Right ventricle myocardium inferior (tissue), 1 donor: Measurements from ENCODE around the gene CACNA1G. TPM values are rescaled to one million over a fixed set of nuclear protein-coding genes. Genes with fewer than 3 reads are reported as not detected.
A peak's percentile ranks its signal among the peaks of the same experiment; 100 is the strongest.

Experiments
- ATAC-seq: fragments of 200-7000 bp; cut with Tn5 transposase; one replicate; pipeline ENCODE4 v1.9.1; 2020; ENCODE audit warnings: mild to moderate bottlenecking, moderate library complexity
- DNase-seq: peaks from one replicate; pipeline ENCODE4 v3.0.0; 2021; ENCODE audit errors: missing footprints
- intact Hi-C: fragments of 100-400 bp; cut with DNase I; formaldehyde crosslinking; loops from one replicate; pipeline ENCODE4 v1.11.0; 2022
- total RNA-seq: library from RNA; stranded (reverse); fragmentation: NEBNext Ultra II Directional; extraction: Animal tissue kit (Norgen Biotek cat#: 25700); gene quantifications from one replicate; pipeline ENCODE4 v1.2.1, GENCODE V29; 2021
- donor health status: DM: no; HTN: yes; CAD: no; lungs with severe emphysema.

CACNA1G gene
- total RNA-seq, 1 donor from 2014 or later = 0.38 TPM

DNA sequence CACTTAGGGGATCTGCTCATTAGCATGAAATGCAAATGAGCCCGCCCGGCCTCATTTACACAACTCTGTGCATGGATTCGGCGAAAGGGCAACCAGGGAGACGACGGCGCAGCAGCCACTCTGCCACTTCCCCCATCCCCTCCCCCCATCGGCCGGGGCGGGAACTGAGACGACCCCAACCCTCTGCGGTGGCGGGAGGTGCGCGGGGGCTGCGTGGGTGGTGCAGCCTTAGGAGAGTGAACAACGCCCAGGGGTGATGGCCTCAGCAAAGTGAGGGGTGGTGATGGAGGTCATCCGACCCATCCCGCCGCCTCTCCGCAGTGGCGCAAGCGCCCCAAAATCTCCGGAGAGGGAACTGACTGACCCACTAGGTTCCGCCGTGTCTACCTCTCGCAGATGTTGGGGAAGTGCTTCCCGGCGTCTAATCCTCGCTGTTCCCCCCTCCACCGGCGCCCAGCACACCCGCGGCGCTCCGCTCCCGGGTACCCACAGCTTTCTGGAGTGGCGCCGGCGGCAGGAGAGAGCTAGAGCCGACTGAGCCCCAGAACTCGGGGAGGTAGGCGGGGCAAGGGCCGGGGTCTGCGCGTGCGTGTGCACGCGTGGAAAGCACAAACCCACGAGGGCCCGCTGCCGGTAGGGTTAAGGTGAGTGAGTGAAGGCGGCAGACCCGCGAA, 1.4 kb upstream of the CACNA1G start:
- DNase-seq (no peak), ATAC-seq (no peak)
- intact Hi-C loops = no loop called here

DNA sequence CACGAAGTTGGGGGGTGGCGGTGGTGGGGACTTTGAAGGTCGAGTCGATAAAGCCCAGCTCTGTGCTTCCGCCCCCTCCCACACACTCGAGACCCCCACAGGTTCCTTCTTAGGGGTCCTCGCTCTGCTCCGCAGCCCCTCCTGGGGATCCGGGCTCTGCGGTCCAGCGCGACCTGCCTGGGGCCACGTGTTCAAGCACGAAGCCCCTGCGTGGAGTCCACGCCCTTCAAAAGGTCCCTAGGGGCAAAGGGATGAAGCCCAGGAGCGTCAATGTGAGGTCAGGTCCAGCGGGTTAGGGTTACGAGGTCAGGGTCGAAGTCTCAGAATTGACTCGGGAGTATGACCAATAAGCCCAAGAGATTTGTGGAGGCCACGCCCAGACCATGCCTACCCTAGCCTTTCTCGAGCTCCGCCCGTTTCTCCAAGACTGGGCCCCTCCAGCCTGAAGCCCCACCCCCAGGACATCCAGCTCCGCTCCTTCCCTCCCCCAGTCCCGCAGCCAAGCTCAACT, 786 bp upstream of the CACNA1G start:
- intact Hi-C loops = no loop called here
- ATAC-seq (peak; percentile 37), DNase-seq (no peak)

DNA sequence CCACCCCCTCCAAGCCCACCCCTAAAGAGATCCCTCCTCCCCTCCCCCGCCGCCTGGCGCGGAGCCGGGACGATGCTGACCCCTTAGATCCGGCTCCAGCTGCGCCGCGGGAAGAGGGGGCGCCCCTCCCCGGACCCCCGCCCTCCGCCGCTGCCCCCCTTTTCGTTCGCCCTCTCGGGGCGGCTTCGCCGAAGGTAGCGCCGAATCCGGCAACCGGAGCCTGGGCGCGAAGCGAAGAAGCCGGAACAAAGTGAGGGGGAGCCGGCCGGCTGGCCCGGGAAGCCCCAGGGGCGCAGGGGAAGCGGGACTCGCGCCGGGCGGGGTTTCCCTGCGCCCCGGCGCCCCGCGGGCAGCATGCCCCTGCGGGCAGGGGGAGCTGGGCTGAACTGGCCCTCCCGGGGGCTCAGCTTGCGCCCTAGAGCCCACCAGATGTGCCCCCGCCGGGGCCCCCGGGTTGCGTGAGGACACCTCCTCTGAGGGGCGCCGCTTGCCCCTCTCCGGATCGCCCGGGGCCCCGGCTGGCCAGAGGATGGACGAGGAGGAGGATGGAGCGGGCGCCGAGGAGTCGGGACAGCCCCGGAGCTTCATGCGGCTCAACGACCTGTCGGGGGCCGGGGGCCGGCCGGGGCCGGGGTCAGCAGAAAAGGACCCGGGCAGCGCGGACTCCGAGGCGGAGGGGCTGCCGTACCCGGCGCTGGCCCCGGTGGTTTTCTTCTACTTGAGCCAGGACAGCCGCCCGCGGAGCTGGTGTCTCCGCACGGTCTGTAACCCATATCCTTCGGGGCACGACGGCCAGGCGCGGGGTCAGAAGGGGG, 623 bp downstream of the CACNA1G start:
- DNase-seq = no peak
- intact Hi-C loops = no loop called here
- no peak for ATAC-seq

DNA sequence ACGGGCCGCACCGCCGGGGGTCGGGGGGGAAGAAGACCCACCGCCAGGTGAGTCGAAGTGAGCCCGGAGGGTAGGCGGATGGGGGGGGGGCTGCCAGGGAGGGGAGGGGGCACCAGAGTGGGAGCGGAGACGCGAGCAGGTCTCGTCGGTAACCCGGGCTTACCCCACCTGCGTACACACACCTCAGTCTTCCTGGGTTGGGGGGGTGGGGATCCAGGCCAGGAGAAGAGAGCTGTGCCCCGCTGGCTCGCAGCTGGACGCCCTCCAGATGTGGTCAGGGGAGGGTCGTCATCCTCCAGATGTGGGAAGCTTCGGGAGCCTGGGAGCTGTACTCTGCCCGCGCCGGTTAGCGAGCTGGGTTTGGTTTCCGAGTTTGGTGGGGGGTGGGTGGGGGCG, 1.2 kb downstream of the CACNA1G start:
- no peak for DNase-seq
- intact Hi-C loops = no loop called here
- no peak for ATAC-seq

DNA sequence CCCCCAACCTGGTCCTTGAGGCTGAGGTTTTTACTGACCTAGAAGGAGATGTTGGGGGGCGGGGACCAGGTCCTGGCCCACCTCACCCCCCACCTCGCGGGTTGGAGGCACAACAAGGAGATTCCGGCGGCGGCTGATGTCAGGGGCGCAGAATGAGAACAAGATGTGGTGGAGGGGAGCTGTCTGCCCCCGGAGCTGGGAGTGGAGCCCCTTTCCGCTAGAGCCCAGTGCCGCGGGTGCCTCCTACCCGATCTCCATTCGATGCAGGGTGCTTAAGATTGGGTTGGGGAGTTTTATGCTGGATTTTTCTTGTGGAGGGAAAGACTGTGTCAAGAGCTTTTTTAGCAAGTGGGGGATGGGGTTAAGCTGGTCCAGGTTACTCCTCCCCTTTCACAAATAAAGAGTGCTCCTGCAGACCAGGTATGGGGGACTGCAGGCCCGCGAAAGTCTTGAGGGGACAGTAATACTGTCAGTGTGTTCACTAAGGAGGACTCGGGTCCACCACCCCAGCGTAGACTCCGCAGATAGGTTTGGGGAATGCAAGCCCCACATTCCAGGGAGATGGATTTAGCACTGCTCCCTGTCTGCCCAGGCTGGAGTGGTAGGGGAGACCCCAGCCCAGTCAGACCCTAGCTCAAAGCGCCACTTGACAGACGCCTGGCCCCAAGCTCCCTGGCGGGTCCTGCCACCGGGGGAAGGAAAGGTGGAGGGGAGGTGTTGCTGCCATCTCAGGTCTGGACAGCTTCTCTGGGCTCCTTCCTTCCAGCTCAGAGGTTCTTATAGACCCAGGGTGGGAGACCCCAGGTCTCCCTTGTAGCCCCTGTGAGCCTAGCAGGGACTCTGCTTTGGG, 2.0 kb downstream of the CACNA1G start:
- DNase-seq (no peak), ATAC-seq (no peak)
- intact Hi-C loops = no loop called here

DNA sequence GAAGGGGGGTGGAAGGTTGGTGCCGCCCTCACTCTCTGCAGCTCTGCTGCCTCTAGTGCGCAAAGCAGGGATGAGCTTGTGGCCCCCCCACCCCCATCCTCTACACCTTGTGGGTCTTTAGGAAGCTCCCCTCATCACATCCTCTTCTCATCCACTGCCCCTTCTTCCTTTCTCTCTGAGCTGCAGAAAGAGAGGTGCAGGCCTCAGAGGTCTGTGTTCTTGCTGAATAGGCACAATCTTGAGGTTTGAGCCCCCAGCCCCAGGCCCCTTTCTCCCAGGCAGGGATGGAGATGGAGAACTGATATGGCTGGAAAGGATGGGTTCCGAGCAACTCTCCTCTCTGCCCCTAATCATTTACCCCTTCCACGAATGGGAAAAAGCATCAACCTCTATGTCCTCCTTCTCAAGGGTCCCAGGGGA, 2.6 kb downstream of the CACNA1G start:
- no peak for DNase-seq
- no peak for ATAC-seq
- intact Hi-C loops = no loop called here

DNA sequence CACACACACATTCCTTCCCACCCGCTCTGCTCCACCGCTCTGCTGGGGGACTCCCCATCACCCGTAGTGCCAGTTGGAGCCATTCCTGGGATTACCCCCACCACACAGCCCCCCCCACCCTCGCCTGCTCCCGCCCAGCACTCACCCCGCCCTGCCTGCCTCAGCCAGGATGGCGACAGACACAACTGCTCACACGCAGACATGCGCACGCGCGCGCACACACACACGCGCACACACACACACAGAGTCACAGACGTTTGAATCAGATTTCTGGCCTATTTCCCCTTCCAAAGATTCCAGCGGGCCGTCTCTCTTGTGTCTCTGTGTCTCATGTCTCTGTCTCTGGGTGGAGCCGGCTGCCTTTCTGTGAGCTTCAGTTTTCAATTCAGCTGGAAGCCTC, 4.4 kb downstream of the CACNA1G start:
- DNase-seq = peak; percentile 84
- ATAC-seq = peak; percentile 55
- intact Hi-C loops = no loop called here

DNA sequence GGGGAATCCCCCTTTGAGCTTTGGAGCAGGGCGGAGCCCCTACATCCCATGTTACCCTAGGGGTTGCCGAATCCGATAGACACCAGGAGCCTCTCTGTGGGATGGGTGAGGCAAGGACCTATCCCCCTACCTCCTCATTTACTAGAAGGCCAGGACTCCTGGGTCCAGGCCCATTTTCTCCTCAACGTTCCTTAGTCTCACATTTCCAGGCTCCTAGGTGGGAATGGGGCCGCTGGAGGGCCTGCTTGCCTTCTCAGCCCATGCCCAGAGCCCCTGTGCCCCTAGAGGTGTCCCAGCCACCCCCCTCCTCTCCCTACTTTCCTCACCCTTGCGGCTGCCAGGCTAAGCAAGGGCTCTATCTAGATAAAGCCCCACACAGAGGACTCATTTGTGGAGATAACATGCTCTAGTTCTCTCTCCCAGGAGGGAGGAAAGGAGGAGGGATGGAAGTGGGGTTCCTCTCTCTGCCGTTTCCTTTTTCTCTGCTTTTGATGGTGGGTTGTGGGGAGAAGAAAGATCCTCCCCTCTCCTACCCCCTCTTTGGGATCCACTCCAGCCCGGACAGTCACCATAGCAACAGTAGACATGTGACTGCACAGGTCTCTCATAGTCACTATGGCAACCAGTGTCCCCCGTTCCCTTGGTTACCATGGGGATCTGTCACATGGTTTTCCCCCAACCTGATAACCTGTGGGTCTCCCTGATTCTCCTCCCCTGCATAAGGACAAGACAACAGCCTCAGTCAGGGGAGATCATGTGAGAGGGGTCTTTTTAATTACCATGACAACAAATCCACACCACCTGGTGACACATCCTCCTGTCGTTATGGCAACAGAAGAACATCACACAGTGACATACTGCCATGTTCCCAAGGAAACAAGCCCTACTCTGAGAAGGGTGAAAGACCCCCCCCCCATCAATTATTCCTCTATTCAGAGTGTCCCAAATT, 5.2 kb downstream of the CACNA1G start:
- intact Hi-C loops = no loop called here
- ATAC-seq (no peak), DNase-seq (no peak)

DNA sequence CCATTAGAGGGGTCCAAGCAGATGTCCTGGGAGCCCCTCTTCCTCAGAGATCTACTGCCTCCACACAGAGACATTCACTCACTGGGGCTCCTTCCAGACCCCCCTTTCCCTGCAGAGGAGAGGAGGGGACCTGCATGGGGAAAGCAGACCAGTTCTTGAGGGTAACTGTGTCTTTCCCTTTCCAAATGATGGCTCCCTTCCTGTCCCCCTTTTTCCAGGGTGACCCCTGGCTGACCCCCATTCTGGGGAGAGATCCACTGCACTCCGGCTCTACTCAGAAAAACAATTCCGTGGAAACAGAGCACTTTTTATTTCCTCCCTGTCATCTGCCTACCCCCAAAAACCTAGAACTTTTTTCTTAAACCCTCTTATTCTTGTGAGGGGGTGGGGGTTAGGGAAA, 6.4 kb downstream of the CACNA1G start:
- intact Hi-C loops = no loop called here
- DNase-seq (no peak), ATAC-seq (no peak)

DNA sequence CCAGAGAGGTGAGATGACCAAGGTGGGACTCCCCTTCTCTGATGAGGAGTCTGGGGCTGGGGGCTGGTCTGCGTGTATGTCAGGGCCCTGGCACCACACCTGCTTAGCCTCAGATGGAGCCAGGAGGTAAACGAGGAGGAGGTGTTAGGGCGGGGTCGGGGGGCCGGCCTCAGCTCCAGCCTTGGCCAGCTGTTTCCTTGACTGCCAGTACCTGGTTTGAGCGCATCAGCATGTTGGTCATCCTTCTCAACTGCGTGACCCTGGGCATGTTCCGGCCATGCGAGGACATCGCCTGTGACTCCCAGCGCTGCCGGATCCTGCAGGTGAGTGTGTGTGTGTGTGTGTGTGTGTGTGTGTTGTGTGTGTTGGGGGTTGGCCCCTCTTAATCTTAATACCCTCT, 8.1 kb downstream of the CACNA1G start:
- no peak for DNase-seq
- intact Hi-C loops = no loop called here
- ATAC-seq = no peak

DNA sequence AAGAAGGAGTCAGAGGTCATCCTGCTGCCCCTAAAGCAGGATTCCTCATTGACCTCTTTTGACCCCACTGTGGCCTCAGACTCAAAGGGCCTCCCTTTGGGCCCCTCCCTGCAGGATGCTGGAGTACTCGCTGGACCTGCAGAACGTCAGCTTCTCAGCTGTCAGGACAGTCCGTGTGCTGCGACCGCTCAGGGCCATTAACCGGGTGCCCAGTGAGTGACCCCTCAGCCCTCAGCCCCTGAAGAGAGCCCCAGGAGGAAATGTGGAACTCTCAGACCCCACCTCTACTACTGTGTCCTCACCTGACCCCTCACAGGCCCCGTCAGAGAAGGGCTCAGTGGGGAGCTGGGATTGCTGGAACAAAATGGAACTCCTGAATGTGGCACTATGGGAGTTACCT, 9.1 kb downstream of the CACNA1G start:
- ATAC-seq (no peak), DNase-seq (no peak)
- intact Hi-C loops = no loop called here

DNA sequence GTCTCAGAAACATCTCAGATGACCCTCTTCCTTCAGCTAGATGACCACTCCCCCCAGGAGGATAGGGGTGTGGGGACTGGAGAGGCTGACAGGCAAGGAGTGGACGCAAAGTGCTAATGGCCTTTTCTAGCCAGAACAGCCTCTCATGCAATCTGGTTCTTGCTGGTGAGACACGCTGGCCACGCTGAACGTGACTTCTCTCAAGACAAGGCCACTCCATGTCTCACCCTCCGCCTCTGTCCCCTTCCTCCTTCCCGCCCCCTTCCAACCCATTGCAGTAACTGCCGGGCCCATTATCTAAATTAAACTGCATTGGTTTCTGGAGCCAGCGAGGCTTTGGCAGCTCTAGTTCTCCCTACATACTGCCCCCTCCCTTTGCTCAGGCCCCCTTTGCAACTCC, 9.5 kb downstream of the CACNA1G start:
- intact Hi-C loops = no loop called here
- DNase-seq (no peak), ATAC-seq (no peak)

DNA sequence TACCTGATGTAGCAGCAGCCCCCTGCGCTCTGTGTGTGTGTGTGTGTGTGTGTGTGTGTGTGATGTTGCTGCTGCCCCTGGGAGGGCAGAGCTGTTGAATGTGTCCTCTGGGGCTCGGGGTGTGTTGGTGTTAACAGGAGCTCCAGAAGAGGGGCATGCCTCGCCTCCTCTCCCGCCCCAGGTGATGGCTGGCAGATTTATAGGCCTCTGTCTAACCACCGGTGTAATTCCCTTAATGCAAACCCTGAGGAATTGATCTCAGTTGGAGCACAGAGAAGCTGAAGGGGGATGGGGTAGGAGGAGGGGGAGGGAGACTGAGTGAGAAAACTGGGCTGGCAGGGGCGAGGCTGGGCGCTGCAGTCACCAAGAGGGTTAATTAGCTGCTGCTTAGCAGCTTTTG, 10.0 kb downstream of the CACNA1G start:
- DNase-seq (no peak), ATAC-seq (no peak)
- intact Hi-C loops = no loop called here

DNA sequence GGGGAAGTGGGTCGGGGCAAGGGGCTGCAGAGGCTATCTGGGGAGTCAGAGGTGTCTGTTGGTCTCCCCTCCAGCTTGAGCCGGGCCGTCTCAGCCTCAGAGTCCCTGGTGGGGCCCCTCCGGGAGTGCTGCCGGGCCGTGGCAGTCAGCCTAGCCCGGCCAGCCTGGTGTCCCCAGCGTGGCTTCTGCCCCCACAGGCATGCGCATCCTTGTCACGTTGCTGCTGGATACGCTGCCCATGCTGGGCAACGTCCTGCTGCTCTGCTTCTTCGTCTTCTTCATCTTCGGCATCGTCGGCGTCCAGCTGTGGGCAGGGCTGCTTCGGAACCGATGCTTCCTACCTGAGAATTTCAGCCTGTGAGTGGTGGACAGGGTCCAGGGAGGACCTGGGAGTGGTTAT, 11.2 kb downstream of the CACNA1G start:
- DNase-seq = no peak
- no peak for ATAC-seq
- intact Hi-C loops = no loop called here

DNA sequence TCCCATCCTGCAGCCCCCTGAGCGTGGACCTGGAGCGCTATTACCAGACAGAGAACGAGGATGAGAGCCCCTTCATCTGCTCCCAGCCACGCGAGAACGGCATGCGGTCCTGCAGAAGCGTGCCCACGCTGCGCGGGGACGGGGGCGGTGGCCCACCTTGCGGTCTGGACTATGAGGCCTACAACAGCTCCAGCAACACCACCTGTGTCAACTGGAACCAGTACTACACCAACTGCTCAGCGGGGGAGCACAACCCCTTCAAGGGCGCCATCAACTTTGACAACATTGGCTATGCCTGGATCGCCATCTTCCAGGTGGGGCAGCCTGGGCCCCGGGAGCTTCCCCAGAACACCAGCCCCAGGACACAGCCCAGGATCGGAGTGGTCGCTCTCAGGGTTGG, 12.0 kb downstream of the CACNA1G start:
- DNase-seq = no peak
- intact Hi-C loops = no loop called here
- no peak for ATAC-seq

DNA sequence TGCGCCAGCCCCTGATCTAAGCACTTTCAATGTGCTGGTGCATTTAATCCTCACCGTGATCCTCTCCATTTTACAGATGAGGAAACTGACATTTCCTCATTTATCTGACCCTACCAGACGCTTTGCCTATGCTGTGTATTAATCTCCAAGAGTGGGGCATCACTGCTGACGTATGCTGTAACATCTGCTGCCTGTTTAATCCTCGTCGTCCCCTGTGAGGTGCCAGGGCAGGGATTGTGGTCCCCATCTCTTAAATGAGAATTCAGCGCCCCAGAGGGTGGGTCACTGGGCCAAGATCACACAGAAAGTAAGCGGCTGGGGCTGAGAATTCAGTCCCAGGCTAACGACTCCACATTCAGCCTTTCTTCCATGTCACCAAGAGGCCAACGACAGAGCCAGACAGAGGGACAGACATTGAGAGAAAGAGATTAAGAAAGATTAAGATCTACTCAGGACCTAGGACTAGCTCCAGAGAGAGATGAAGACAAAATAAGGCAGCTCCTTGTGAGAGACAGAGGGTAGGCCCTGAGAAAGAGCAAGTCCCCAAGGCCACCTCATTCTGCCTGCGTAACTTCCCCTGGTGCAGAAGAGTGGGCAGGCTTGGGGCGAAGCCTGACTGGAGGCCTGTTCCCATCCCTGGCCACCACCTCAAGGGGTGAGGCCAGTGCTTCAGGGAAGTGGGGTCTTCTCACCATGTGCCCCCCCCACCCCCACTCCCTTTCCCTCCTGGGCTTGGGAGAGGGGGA, 13.5 kb downstream of the CACNA1G start:
- DNase-seq (peak; percentile 41), ATAC-seq (no peak)
- intact Hi-C loops = no loop called here

DNA sequence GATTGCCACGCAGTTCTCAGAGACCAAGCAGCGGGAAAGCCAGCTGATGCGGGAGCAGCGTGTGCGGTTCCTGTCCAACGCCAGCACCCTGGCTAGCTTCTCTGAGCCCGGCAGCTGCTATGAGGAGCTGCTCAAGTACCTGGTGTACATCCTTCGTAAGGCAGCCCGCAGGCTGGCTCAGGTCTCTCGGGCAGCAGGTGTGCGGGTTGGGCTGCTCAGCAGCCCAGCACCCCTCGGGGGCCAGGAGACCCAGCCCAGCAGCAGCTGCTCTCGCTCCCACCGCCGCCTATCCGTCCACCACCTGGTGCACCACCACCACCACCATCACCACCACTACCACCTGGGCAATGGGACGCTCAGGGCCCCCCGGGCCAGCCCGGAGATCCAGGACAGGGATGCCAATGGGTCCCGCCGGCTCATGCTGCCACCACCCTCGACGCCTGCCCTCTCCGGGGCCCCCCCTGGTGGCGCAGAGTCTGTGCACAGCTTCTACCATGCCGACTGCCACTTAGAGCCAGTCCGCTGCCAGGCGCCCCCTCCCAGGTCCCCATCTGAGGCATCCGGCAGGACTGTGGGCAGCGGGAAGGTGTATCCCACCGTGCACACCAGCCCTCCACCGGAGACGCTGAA, 15.2 kb downstream of the CACNA1G start:
- intact Hi-C loops = no loop called here
- ATAC-seq = no peak
- peak; percentile 56 for DNase-seq
